Measurements from ENCODE around the gene UCP1.
A peak's percentile ranks its signal among the peaks of the same experiment; 100 is the strongest.
"Not testable (repeated sequence)": the region's sequence is repeated elsewhere in the genome, so short reads cannot be mapped to it uniquely, and the experiment has no call there.

Gene UCP1

GRCh38 chr4:140523857-140524742 is 44.7 kb downstream of the UCP1 start, which contains the start of gene ELMOD2:
Gene ELMOD2 (plus strand): TSS chr4:140524168. CDS start chr4:140525429, 1,261 bp downstream.
- Histone ChIP-seq H3K4me1 (no peaks in the 10 kb centered on the region; the same call in 1 of the 2 replicates), H3K36me3 (peaks cover 7% of the 10 kb centered on the region), H3K27me3 (no peaks in the 10 kb centered on the region), H3K4me3 (ENCODE audit: low read depth, low read length) (peak within 1 kb of the TSS; percentile 78), H3K9me3 (no peaks in the 10 kb centered on the region)
- TF ChIP-seq CTCF (IDR thresholded peaks at IDR 0.05; ENCODE audit: low read depth, low read length) = peak; percentile 95
- DNase-seq = peak; percentile 99

GRCh38 chr4:140523370-140523856 is 45.3 kb downstream of the UCP1 start:
- Histone ChIP-seq H3K4me3 (ENCODE audit: low read depth, low read length) (peak overlapping the region; percentile 53), H3K36me3 (peaks cover 7% of the 10 kb centered on the region), H3K9me3 (no peaks in the 10 kb centered on the region), H3K27me3 (no peaks in the 10 kb centered on the region), H3K4me1 (no peaks in the 10 kb centered on the region)
- TF ChIP-seq CTCF (IDR thresholded peaks at IDR 0.05; ENCODE audit: low read depth, low read length) = no peak
- no peak for DNase-seq

- no peaks in the 10 kb centered on the region for H3K4me1 ChIP-seq
- no peak for TF ChIP-seq CTCF (IDR thresholded peaks at IDR 0.05; ENCODE audit: low read depth, low read length)
Observed at GRCh38 chr4:140515423-140515822, 53.3 kb downstream of the UCP1 start.

GRCh38 chr4:140513765-140514164 is 55.0 kb downstream of the UCP1 start:
- not testable (repeated sequence) for H3K4me1 ChIP-seq; H3K27me3 ChIP-seq; H3K36me3 ChIP-seq; DNase-seq; H3K9me3 ChIP-seq; H3K4me3 ChIP-seq (ENCODE audit: low read depth, low read length)

More at GRCh38 chr4:140515423-140515822, 53.3 kb downstream of the UCP1 start:
- Histone ChIP-seq H3K36me3 (no peaks in the 10 kb centered on the region), H3K27me3 (peaks cover 8% of the 10 kb centered on the region; the same call in 1 of the 2 replicates), H3K9me3 (no peaks in the 10 kb centered on the region; the same call in 1 of the 2 replicates), H3K4me3 (ENCODE audit: low read depth, low read length) (no peak overlapping the region)
- DNase-seq = no peak
